ENCODE results near the gene NXF2.
"Not testable (repeated sequence)": the region's sequence is repeated elsewhere in the genome, so short reads cannot be mapped to it uniquely, and the experiment has no call there.

The NXF2 gene, protein sequence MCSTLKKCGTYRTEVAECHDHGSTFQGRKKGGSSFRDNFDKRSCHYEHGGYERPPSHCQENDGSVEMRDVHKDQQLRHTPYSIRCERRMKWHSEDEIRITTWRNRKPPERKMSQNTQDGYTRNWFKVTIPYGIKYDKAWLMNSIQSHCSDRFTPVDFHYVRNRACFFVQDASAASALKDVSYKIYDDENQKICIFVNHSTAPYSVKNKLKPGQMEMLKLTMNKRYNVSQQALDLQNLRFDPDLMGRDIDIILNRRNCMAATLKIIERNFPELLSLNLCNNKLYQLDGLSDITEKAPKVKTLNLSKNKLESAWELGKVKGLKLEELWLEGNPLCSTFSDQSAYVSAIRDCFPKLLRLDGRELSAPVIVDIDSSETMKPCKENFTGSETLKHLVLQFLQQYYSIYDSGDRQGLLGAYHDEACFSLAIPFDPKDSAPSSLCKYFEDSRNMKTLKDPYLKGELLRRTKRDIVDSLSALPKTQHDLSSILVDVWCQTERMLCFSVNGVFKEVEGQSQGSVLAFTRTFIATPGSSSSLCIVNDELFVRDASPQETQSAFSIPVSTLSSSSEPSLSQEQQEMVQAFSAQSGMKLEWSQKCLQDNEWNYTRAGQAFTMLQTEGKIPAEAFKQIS

DNA sequence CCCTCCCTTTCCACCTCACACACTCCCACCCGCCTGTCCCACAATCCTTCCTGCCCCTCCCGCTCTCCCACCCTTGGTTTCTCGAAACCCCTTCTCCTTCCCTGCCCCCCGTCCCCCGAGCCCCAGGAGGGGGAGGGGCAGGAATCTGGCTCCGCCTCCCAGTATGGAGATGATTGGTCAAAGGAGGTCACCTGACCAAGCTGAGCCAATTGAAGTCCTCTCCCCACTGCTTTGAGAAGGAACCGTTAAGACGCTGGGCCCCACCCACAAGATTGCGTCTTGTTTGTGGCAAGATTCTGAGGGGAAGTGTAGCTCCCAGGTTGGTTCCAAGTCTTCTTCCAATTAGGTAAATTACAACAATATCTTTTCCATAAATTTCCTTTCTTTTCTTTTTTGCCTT, at the start of gene NXF2:
TSS of gene NXF2 (plus strand) at position 275 of the 400 bp plus-strand sequence. CDS start 59,912 bp downstream, outside the sequence.
- DNase-seq, result not testable (repeated sequence)

- not testable (repeated sequence) for DNase-seq
Measured at GRCh38 chrX:102207940-102208339, 39.0 kb upstream of the NXF2 start.

DNA sequence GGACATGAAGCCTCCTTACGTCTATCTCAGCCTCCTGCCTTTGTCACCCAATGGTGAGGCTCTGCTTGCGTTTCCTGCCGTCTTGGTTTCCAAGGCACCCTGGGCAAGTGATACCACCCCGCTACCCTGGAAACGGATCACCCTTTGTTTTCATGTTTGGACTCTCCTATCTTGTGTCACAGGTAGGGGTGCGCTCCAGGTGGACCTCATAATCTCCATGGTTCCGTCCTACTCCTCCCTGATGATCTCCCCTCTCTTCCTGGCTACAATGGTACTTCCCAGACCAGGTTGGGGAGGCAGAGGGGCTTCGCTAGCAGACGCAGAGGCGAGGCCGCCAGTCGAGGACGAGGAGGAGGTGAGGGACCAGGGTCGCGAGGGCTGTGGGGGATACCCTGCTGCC, 32.0 kb upstream of the NXF2 start, which contains the start of gene TCP11X1:
TSS of gene TCP11X1 (plus strand) at position 316 of the 400 bp plus-strand sequence.
- not testable (repeated sequence) for DNase-seq

DNA sequence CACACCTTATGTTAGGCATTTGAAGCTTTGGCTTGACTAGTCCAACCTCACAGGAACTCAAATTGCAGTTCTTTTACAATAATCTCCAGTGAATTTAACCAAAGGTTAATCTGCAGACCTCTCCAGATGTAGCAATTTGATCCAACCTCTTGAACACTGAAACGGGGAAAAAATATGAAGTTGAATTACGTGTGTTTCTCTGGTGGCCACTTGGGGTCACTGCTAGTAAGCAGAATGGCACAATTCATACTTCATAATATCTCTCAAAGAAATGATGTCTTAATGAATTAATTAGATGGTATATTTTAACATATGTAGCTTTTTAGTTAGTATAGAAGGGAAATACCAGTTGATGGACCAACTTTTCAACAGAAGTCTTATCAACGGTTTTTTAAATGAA, 30.5 kb upstream of the NXF2 start:
- not testable (repeated sequence) for DNase-seq

DNA sequence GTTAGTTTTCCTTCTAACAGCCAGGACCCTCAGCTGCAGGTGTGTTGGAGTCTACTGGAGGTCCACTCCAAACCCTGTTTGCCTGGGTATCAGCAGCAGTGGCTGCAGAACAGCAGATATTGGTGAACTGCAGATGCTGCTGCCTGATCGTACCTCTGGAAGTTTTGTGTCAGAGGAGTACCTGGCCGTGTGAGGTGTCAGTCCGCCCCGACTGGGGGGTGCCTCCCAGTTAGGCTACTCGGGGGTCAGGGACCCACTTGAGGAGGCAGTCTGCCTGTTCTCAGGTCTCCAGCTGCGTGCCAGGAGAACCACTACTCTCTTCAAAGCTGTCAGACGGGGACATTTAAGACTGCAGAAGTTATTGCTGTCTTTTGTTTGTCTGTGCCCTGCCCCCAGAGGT, 11.3 kb upstream of the NXF2 start:
- not testable (repeated sequence) for DNase-seq

DNA sequence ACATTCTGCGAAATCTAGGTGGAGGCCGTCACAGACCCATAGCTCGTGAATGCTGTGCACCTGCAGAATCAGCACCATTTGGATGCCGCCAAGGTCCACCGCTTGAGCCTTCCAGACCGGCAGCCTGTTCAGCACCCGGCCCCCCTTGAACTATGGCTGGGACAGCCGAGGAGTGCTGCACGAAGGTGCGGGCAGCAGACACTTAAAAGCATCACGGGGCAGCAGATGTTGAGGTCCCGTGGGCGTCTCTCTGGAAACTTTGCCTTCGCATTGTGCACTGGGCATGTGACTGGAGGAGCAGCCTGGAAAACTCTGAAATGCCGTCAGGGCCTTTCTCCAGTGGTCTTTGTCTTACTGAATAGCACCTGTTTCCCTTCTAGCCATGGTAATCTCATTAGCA, 6.7 kb upstream of the NXF2 start:
- DNase-seq, result not testable (repeated sequence)

DNA sequence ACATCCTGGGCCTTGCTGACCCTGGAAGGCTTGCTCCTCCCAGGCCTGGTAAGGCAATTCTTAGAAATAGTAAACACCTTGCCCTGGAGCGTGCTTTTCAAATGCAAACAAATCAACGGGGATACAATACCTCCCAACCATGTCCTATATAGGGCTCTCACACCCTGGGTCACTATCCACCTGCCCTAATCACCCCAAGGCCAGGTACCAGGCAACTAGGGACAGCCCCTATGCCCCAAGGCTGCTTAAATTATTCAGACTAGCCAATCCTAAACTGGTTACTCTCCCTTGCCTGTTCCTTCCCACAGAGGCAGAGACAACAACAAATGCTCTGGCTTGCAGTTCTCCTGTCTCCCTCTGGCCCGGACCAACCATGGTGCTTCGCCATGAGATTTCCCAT, 25.3 kb downstream of the NXF2 start:
- DNase-seq, result not testable (repeated sequence)

DNA sequence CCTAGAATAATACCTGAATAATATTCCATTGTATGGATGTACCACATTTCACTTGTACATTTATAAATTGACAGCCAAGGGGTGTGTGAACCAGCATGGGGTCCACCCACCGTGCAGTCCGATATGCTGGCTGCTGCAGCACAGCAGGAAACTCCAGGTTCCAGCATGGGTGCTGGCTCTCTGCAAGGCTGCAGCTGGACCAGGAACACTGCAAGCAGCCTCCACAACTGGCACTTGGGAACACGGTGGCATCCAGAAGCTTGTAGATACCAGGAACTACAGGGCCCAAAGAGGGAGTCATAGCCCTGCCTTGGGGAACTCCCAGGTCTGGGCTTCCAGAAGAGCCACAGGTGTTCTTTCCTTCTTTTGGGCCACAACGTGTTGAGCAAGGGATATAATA, 91.2 kb downstream of the NXF2 start:
- DNase-seq, result no peak

DNA sequence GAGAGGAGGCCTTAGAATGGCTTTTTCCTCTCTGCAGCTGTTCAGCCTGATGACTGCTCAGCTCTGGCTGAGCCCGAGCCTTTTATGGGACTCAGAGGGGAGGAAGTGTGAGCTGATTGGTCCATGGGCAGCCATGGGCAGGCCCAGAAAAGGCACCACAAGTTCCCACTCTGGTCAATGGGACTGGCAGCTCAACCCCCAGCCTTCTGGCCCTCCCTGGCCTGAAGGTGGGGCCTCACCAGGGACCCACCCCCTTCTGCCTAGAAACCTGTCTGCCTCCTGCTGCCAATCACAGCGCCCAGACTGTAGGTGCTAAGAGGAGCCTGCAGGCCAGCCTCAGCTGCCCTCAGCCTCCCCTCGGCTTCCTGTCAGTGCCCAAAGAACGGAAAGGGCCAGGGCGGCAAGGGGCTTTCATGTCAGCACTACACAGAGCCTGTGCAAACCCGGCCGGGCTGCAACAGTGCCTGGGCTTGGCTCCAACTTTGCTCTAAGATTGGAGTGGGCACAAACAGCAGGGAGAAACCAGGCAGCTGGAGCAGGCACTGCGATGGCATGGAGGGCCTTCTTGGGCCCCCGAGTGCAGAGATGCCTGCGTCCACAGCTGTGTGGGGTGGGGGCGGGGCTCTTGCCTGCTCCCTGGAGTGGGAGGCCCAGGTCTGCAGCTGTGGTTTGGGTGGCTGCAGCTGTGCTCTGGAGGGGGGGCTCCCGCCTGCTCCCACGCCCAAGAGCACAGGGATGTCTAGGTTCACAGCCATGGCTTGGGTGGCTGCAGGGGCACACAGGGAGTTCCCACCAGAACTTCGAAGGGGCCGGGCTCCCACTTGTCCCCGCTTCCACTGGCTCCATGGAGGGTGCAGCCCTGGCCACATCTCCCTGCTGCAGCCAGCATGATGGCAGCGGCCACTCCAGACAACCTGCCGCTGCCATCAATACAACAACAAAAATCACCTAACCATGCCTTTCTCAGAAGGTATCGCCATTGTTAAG, 92.6 kb downstream of the NXF2 start:
- DNase-seq, result no peak

DNA sequence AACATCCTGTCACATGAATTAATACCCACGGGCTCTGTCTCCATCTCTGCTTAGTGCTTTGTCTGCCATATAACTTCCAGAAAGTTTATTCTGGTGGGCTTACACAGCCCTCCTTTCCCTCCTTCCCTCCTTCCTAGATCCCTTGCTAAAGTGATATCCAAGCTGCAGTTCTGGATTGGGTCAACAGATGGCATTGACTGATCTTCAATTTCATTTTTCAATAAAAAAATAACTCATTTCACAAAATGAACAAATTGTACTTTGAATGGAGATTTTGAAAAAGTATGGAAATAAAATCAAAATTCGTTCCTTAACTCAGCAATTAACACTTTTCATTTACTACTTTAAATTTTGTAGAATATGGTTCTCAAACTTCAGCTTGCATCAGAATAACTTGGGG, 94.9 kb downstream of the NXF2 start:
- no peak for DNase-seq

GRCh38 chrX:102345916-102346315, 98.9 kb downstream of the NXF2 start:
- no peak for DNase-seq
